Panc1 (cell line): Measurements from ENCODE around the gene TSPYL4.

Source experiments
- CTCF ChIP-seq: fragments of 450-650 bp; IDR thresholded peaks from 2 replicates; pipeline ENCODE4 v1.5.1; 2017; ENCODE audit warnings: mild to moderate bottlenecking
- REST ChIP-seq, 2 experiments: IDR thresholded peaks; 2 replicates each; pipeline ENCODE4 v1.6.1; 2011 to 2012; ENCODE audit warnings: low read depth in 2 of 2, control low read depth in 1 of 2, low read length in 1 of 2, mild to moderate bottlenecking in 1 of 2, moderate library complexity in 1 of 2; ENCODE audit not compliant: insufficient read depth in 1 of 2

- TF ChIP-seq CTCF (no peak), REST (IDR thresholded peaks at IDR 0.05; ENCODE audit: insufficient read depth in 1 of 2, low read depth in 2 of 2, low read length in 1 of 2) (no peak)
Measured at GRCh38 chr6:116263353-116263752, 9.5 kb upstream of the TSPYL4 start.
